Hepatocyte (in vitro differentiated cells): ENCODE results near the gene HSF2BP.

Source experiments
- CTCF ChIP-seq: fragments of 200-600 bp; sonication (generic); IDR thresholded peaks from 2 replicates; pipeline ENCODE4 v1.5.1; 2016; ENCODE audit warnings: antibody characterized with exemption, mild to moderate bottlenecking; ENCODE audit not compliant: poor library complexity
- EZH2phosphoT487 ChIP-seq: fragments of 200-600 bp; sonication (generic); IDR thresholded peaks from one replicate; pipeline ENCODE4 v1.6.1; 2018; ENCODE audit warnings: antibody characterized with exemption, mild to moderate bottlenecking, low read depth, moderate library complexity; ENCODE audit not compliant: unreplicated experiment, severe bottlenecking

GRCh38 chr21:43665879-43666278, 6.6 kb upstream of the HSF2BP start:
- no peak for TF ChIP-seq CTCF
- no peak for TF ChIP-seq EZH2phosphoT487
